Neural cell (in vitro differentiated cells): ENCODE data around the gene EXOC4. TPM values are rescaled to one million over a fixed set of nuclear protein-coding genes. Genes with fewer than 3 reads are reported as not detected.

Source experiments
- H2AFZ ChIP-seq: fragments of 200-600, 300-800 bp; sonication (generic), shearing (Covaris generic); 2 replicates; pipeline ENCODE4 v1.6.0; 2014; ENCODE audit warnings: low read depth, mild to moderate bottlenecking, antibody characterized with exemption, low read length, moderate library complexity
- H3F3A ChIP-seq: fragments of 200-600 bp; shearing (Covaris generic); 2 replicates; pipeline ENCODE4 v1.6.1; 2016; ENCODE audit warnings: mild to moderate bottlenecking, moderate library complexity, mixed read lengths, antibody characterized with exemption, low read length; ENCODE audit not compliant: insufficient read depth, poor library complexity, severe bottlenecking
- H3K27ac ChIP-seq: fragments of 200-600, 300-800 bp; sonication (generic), shearing (Covaris generic); 2 replicates; pipeline ENCODE4 v1.5.1; 2014; ENCODE audit warnings: mild to moderate bottlenecking, low read length, moderate library complexity
- H3K27me3 ChIP-seq: fragments of 300-800, 200-600 bp; sonication (generic), shearing (Covaris generic); 2 replicates; pipeline ENCODE4 v1.6.0; 2014; ENCODE audit warnings: mild to moderate bottlenecking, low read depth, low read length, moderate library complexity; ENCODE audit not compliant: insufficient read depth
- H3K36me3 ChIP-seq: fragments of 300-800, 200-600 bp; sonication (generic), shearing (Covaris generic); 2 replicates; pipeline ENCODE4 v1.5.1; 2014; ENCODE audit warnings: mild to moderate bottlenecking, antibody characterized with exemption, low read length, moderate library complexity; ENCODE audit not compliant: insufficient read depth
- H3K4me2 ChIP-seq: fragments of 300-800, 200-600 bp; sonication (generic), shearing (Covaris generic); 2 replicates; pipeline ENCODE4 v1.6.0; 2014; ENCODE audit warnings: mild to moderate bottlenecking, low read length
- H3K4me3 ChIP-seq: fragments of 300-800, 200-600 bp; sonication (generic), shearing (Covaris generic); 2 replicates; pipeline ENCODE4 v1.5.1; 2014; ENCODE audit warnings: mild to moderate bottlenecking, low read length, moderate library complexity
- H3K79me2 ChIP-seq: fragments of 200-600 bp; shearing (Covaris generic); replicated peaks from 2 replicates; pipeline ENCODE4 v1.6.0; 2014; ENCODE audit warnings: mild to moderate bottlenecking, low read length, moderate library complexity; ENCODE audit not compliant: insufficient read depth
- H3K9ac ChIP-seq: fragments of 300-800, 200-600 bp; sonication (generic), shearing (Covaris generic); 2 replicates; pipeline ENCODE4 v1.6.1; 2016; ENCODE audit warnings: mild to moderate bottlenecking, low read length, mixed read lengths
- H3K9me2 ChIP-seq: fragments of 200-600 bp; shearing (Covaris generic); 2 replicates; pipeline ENCODE4 v1.6.1; 2016; ENCODE audit warnings: mild to moderate bottlenecking, low read length, mixed read lengths; ENCODE audit not compliant: insufficient read depth
- H3K9me3 ChIP-seq: fragments of 200-600, 300-800 bp; sonication (generic), shearing (Covaris generic); 2 replicates; pipeline ENCODE4 v1.6.1; 2016; ENCODE audit warnings: mild to moderate bottlenecking, mixed run types, low read length, moderate library complexity, mixed read lengths
- H4K20me1 ChIP-seq: fragments of 200-600 bp; shearing (Covaris generic); 2 replicates; pipeline ENCODE4 v1.6.1; 2016; ENCODE audit warnings: mild to moderate bottlenecking, mixed run types; ENCODE audit not compliant: insufficient read depth
- EP300 ChIP-seq: fragments of 450-650 bp; conservative IDR thresholded peaks from 2 replicates; pipeline ENCODE4 v1.6.1; 2014; ENCODE audit warnings: antibody characterized with exemption, mild to moderate bottlenecking, moderate library complexity; ENCODE audit not compliant: poor library complexity, severe bottlenecking
- EZH2 ChIP-seq: fragments of 200-600, 300-800 bp; shearing (Covaris generic), sonication (generic); IDR thresholded peaks from 2 replicates; pipeline ENCODE4 v1.6.1; 2014; ENCODE audit warnings: antibody characterized with exemption, low read length, borderline replicate concordance, mild to moderate bottlenecking; ENCODE audit not compliant: insufficient read depth, poor library complexity, severe bottlenecking
- MXI1 ChIP-seq: fragments of 450-650 bp; conservative IDR thresholded peaks from 2 replicates; pipeline ENCODE4 v1.6.1; 2014; ENCODE audit warnings: antibody characterized with exemption, mild to moderate bottlenecking; ENCODE audit not compliant: poor library complexity, severe bottlenecking
- POLR2AphosphoS5 ChIP-seq: IDR thresholded peaks from 2 replicates; pipeline ENCODE4 v1.6.1; 2012
- RAD21 ChIP-seq: fragments of 450-650 bp; conservative IDR thresholded peaks from 2 replicates; pipeline ENCODE4 v1.6.1; 2014; ENCODE audit warnings: antibody characterized with exemption, mild to moderate bottlenecking, moderate library complexity
- SMC3 ChIP-seq: fragments of 450-650 bp; conservative IDR thresholded peaks from 2 replicates; pipeline ENCODE4 v1.6.1; 2014; ENCODE audit warnings: antibody characterized with exemption, mild to moderate bottlenecking, moderate library complexity; ENCODE audit not compliant: poor library complexity
- TAF1 ChIP-seq: IDR thresholded peaks from 2 replicates; pipeline ENCODE4 v1.6.1; 2012; ENCODE audit warnings: low read depth
- polyA plus RNA-seq: library from polyadenylated mRNA; depleted of rRNA; stranded (reverse); fragments of >200 nt; gene quantifications from 2 replicates; pipeline ENCODE4 v1.2.3, GENCODE V29; 2014
- TF ChIP-seq, protein P1 (sequence below): IDR thresholded peaks from 2 replicates; pipeline ENCODE4 v1.6.1; 2012; ENCODE audit warnings: borderline replicate concordance
- TF ChIP-seq, protein P2 (sequence below): fragments of 450-650 bp; IDR thresholded peaks from 2 replicates; pipeline ENCODE4 v1.5.1; 2014; ENCODE audit warnings: antibody characterized with exemption, mild to moderate bottlenecking, moderate library complexity; ENCODE audit not compliant: poor library complexity, severe bottlenecking

EXOC4 gene
- polyA plus RNA-seq, 1 donor from 2014 or later, result 36.5 TPM

DNA sequence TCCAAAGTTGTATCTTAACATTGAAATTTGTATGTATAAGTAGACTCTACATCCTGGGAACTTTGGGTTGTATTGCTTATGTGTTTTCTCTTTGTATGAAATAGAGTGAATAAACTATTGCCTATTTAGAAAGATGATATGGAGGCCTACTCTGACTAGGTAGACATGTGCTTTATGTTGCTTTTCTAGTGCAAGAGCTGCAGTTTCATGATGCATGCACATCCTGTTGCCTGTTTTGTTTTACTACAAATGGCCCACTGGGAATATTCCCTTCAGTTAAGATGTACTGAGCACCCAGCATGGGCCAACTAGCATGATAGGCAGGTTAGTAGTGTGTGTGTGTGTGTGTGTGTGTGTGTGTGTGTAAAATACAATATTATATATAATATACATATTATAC lies 592.1 kb downstream of the EXOC4 start:
- Histone ChIP-seq H3F3A (no peaks in the 10 kb centered on the region), H3K4me2 (no peak overlapping the region), H4K20me1 (no peaks in the 10 kb centered on the region), H3K27ac (no peak overlapping the region), H2AFZ (no peak overlapping the region), H3K27me3 (no peaks in the 10 kb centered on the region), H3K9me2 (no peaks in the 10 kb centered on the region), H3K4me3 (no peak overlapping the region), H3K9me3 (no peaks in the 10 kb centered on the region), H3K79me2 (no peaks in the 10 kb centered on the region), H3K36me3 (no peaks in the 10 kb centered on the region), H3K9ac (no peak overlapping the region)
- TF ChIP-seq RAD21 (no peak), TAF1 (no peak), POLR2AphosphoS5 (no peak), MXI1 (no peak), SMC3 (no peak), EP300 (no peak), EZH2 (no peak)
- TF ChIP-seq, protein P1, sequence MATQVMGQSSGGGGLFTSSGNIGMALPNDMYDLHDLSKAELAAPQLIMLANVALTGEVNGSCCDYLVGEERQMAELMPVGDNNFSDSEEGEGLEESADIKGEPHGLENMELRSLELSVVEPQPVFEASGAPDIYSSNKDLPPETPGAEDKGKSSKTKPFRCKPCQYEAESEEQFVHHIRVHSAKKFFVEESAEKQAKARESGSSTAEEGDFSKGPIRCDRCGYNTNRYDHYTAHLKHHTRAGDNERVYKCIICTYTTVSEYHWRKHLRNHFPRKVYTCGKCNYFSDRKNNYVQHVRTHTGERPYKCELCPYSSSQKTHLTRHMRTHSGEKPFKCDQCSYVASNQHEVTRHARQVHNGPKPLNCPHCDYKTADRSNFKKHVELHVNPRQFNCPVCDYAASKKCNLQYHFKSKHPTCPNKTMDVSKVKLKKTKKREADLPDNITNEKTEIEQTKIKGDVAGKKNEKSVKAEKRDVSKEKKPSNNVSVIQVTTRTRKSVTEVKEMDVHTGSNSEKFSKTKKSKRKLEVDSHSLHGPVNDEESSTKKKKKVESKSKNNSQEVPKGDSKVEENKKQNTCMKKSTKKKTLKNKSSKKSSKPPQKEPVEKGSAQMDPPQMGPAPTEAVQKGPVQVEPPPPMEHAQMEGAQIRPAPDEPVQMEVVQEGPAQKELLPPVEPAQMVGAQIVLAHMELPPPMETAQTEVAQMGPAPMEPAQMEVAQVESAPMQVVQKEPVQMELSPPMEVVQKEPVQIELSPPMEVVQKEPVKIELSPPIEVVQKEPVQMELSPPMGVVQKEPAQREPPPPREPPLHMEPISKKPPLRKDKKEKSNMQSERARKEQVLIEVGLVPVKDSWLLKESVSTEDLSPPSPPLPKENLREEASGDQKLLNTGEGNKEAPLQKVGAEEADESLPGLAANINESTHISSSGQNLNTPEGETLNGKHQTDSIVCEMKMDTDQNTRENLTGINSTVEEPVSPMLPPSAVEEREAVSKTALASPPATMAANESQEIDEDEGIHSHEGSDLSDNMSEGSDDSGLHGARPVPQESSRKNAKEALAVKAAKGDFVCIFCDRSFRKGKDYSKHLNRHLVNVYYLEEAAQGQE, result no peak
- TF ChIP-seq, protein P2, sequence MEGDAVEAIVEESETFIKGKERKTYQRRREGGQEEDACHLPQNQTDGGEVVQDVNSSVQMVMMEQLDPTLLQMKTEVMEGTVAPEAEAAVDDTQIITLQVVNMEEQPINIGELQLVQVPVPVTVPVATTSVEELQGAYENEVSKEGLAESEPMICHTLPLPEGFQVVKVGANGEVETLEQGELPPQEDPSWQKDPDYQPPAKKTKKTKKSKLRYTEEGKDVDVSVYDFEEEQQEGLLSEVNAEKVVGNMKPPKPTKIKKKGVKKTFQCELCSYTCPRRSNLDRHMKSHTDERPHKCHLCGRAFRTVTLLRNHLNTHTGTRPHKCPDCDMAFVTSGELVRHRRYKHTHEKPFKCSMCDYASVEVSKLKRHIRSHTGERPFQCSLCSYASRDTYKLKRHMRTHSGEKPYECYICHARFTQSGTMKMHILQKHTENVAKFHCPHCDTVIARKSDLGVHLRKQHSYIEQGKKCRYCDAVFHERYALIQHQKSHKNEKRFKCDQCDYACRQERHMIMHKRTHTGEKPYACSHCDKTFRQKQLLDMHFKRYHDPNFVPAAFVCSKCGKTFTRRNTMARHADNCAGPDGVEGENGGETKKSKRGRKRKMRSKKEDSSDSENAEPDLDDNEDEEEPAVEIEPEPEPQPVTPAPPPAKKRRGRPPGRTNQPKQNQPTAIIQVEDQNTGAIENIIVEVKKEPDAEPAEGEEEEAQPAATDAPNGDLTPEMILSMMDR, result no peak

DNA sequence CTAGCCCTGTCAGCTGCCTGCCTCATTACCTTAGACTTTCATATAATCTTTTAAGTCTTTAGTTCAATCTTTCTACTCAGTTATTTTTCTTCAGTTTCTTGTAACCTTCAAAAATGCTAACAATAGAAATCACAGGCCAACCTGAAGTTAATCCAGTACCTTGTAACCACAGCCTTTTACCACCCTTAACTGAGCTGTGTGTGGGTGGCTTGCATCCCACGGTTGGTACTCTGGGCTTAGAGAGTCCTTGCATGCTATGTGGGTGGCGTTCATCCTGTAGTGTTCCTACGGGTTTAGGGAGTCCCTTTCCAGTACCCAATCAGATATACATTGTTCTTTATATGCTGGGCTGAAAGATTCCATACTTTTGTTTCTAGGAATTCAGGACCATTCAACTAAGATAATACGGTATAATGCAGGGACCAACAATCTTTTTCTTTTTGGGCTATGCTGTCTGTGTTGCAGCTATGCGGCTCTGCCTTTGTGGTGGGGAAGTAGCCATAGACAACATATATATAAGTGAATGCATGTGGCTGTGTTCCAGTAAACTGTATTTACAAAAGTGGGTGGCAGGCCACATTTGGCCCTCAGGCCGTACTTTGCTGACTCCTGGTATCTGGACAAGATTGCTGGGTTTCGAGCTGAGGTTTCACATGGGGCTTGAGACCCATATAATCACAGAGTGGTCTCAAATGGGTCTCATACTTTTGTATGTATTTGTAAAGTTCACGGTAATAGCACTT lies 593.5 kb downstream of the EXOC4 start:
- no peak overlapping the region for H3K4me2 ChIP-seq
- H3K9ac ChIP-seq, result no peak overlapping the region
- H3K27ac ChIP-seq, result no peak overlapping the region
- no peaks in the 10 kb centered on the region for H3K9me3 ChIP-seq
- no peaks in the 10 kb centered on the region for H3K9me2 ChIP-seq
- TF ChIP-seq MXI1, result no peak
- TF ChIP-seq RAD21, result no peak
- no peak for TF ChIP-seq SMC3
- no peaks in the 10 kb centered on the region for H3F3A ChIP-seq
- no peaks in the 10 kb centered on the region for H3K27me3 ChIP-seq
- no peaks in the 10 kb centered on the region for H4K20me1 ChIP-seq
- H2AFZ ChIP-seq, result no peak overlapping the region
- no peaks in the 10 kb centered on the region for H3K79me2 ChIP-seq
- H3K4me3 ChIP-seq, result no peak overlapping the region
- H3K36me3 ChIP-seq, result no peaks in the 10 kb centered on the region
